ENCODE measurements around the gene FAF2.

The FAF2 gene

GRCh38 chr5:176545388-176545736 lies 97.2 kb downstream of the FAF2 start:
- H3K4me1 ChIP-seq (ENCODE audit: control insufficient read depth, low read depth, low read length) = peaks cover 9% of the 10 kb centered on the region

GRCh38 chr5:176545737-176546509 lies 97.7 kb downstream of the FAF2 start:
- Histone ChIP-seq H3K4me2 (ENCODE audit: low read length) (no peak overlapping the region), H3K4me1 (ENCODE audit: control insufficient read depth, low read depth, low read length) (peaks cover 9% of the 10 kb centered on the region), H4K5ac (ENCODE audit: low read length) (no peak overlapping the region), H3K79me2 (ENCODE audit: control insufficient read depth, insufficient read depth, low read length) (no peaks in the 10 kb centered on the region), H3K18ac (ENCODE audit: low read length) (no peak overlapping the region), H2BK5ac (ENCODE audit: low read length) (no peak overlapping the region), H3K23ac (ENCODE audit: low read length) (no peak overlapping the region), H3K36me3 (ENCODE audit: control insufficient read depth, insufficient read depth, low read length) (no peaks in the 10 kb centered on the region), H2AK5ac (ENCODE audit: low read length) (no peak overlapping the region), H3K4ac (ENCODE audit: low read depth, low read length) (no peak overlapping the region), H2BK15ac (replicated peaks; ENCODE audit: low read depth) (no peak overlapping the region), H4K8ac (ENCODE audit: low read depth, low read length) (no peak overlapping the region), H3K9ac (ENCODE audit: low read length) (no peak overlapping the region), H3K27me3 (ENCODE audit: insufficient read depth, low read length, poor library complexity) (no peaks in the 10 kb centered on the region), H2BK120ac (ENCODE audit: low read depth, low read length) (no peak overlapping the region), H3K4me3 (ENCODE audit: low read length) (no peak overlapping the region), H3K56ac (ENCODE audit: low read length) (no peak overlapping the region), H3K27ac (ENCODE audit: low read depth, low read length) (no peak overlapping the region), H3K79me1 (ENCODE audit: low read length) (no peaks in the 10 kb centered on the region)
- DNase-seq = no peak
- no CpG with 5 or more reads among the region's 13 CpGs for WGBS (ENCODE audit: extremely low coverage, insufficient coverage, low lambda C conversion rate)

More at GRCh38 chr5:176545388-176545736, 97.2 kb downstream of the FAF2 start:
- no peak overlapping the region for H3K4me3 ChIP-seq (ENCODE audit: low read length)
- no peak overlapping the region for H3K27ac ChIP-seq (ENCODE audit: low read depth, low read length)
- H2BK120ac ChIP-seq (ENCODE audit: low read depth, low read length) = no peak overlapping the region
- no peak overlapping the region for H2BK5ac ChIP-seq (ENCODE audit: low read length)
- H3K4me2 ChIP-seq (ENCODE audit: low read length) = no peak overlapping the region
- no peaks in the 10 kb centered on the region for H3K79me1 ChIP-seq (ENCODE audit: low read length)
- no peak overlapping the region for H4K5ac ChIP-seq (ENCODE audit: low read length)
- no CpG with 5 or more reads among the region's 6 CpGs for WGBS (ENCODE audit: extremely low coverage, insufficient coverage, low lambda C conversion rate)
- H3K4ac ChIP-seq (ENCODE audit: low read depth, low read length) = no peak overlapping the region
- no peaks in the 10 kb centered on the region for H3K27me3 ChIP-seq (ENCODE audit: insufficient read depth, low read length, poor library complexity)
- H3K23ac ChIP-seq (ENCODE audit: low read length) = no peak overlapping the region
- H3K18ac ChIP-seq (ENCODE audit: low read length) = no peak overlapping the region
- no peaks in the 10 kb centered on the region for H3K36me3 ChIP-seq (ENCODE audit: control insufficient read depth, insufficient read depth, low read length)
- no peak overlapping the region for H3K9ac ChIP-seq (ENCODE audit: low read length)
- no peak overlapping the region for H4K8ac ChIP-seq (ENCODE audit: low read depth, low read length)
- no peaks in the 10 kb centered on the region for H3K79me2 ChIP-seq (ENCODE audit: control insufficient read depth, insufficient read depth, low read length)
- H3K56ac ChIP-seq (ENCODE audit: low read length) = no peak overlapping the region
- H2BK15ac ChIP-seq (replicated peaks; ENCODE audit: low read depth) = no peak overlapping the region
- DNase-seq = no peak
- no peak overlapping the region for H2AK5ac ChIP-seq (ENCODE audit: low read length)

- no peaks in the 10 kb centered on the region for H3K36me3 ChIP-seq (ENCODE audit: control insufficient read depth, insufficient read depth, low read length)
- no peak overlapping the region for H3K18ac ChIP-seq (ENCODE audit: low read length)
- H3K56ac ChIP-seq (ENCODE audit: low read length) = no peak overlapping the region
- no peak overlapping the region for H2BK120ac ChIP-seq (ENCODE audit: low read depth, low read length)
- WGBS (ENCODE audit: extremely low coverage, insufficient coverage, low lambda C conversion rate) = no CpG with 5 or more reads among the region's 8 CpGs
- H2AK5ac ChIP-seq (ENCODE audit: low read length) = no peak overlapping the region
- H4K8ac ChIP-seq (ENCODE audit: low read depth, low read length) = no peak overlapping the region
- H3K4me2 ChIP-seq (ENCODE audit: low read length) = no peak overlapping the region
- H3K79me2 ChIP-seq (ENCODE audit: control insufficient read depth, insufficient read depth, low read length) = no peaks in the 10 kb centered on the region
- no peaks in the 10 kb centered on the region for H3K27me3 ChIP-seq (ENCODE audit: insufficient read depth, low read length, poor library complexity)
- no peak overlapping the region for H4K5ac ChIP-seq (ENCODE audit: low read length)
- no peak overlapping the region for H3K9ac ChIP-seq (ENCODE audit: low read length)
- no peaks in the 10 kb centered on the region for H3K4me1 ChIP-seq (ENCODE audit: control insufficient read depth, low read depth, low read length)
- H2BK5ac ChIP-seq (ENCODE audit: low read length) = no peak overlapping the region
- no peak overlapping the region for H2BK15ac ChIP-seq (replicated peaks; ENCODE audit: low read depth)
- no peak overlapping the region for H3K27ac ChIP-seq (ENCODE audit: low read depth, low read length)
- H3K79me1 ChIP-seq (ENCODE audit: low read length) = no peaks in the 10 kb centered on the region
- H3K4me3 ChIP-seq (ENCODE audit: low read length) = no peak overlapping the region
- no peak overlapping the region for H3K23ac ChIP-seq (ENCODE audit: low read length)
- H3K4ac ChIP-seq (ENCODE audit: low read depth, low read length) = no peak overlapping the region
- no peak for DNase-seq
Observed at GRCh38 chr5:176547802-176548201, 99.6 kb downstream of the FAF2 start.

GRCh38 chr5:176548967-176549444 lies 100.8 kb downstream of the FAF2 start, which contains the start of gene CDHR2:
CDHR2 (plus strand) TSS chr5:176549342; CDS start chr5:176565353, 16,011 bp downstream.
- Histone ChIP-seq H2AK5ac (ENCODE audit: low read length) (no peak within 1 kb of the TSS), H3K36me3 (ENCODE audit: control insufficient read depth, insufficient read depth, low read length) (no peaks in the 10 kb centered on the region), H3K9ac (ENCODE audit: low read length) (no peak within 1 kb of the TSS), H3K23ac (ENCODE audit: low read length) (no peak within 1 kb of the TSS), H2BK120ac (ENCODE audit: low read depth, low read length) (no peak within 1 kb of the TSS), H4K5ac (ENCODE audit: low read length) (no peak within 1 kb of the TSS), H4K8ac (ENCODE audit: low read depth, low read length) (no peak within 1 kb of the TSS), H3K27ac (ENCODE audit: low read depth, low read length) (no peak within 1 kb of the TSS), H3K79me1 (ENCODE audit: low read length) (no peaks in the 10 kb centered on the region), H3K4me1 (ENCODE audit: control insufficient read depth, low read depth, low read length) (no peaks in the 10 kb centered on the region), H2BK5ac (ENCODE audit: low read length) (no peak within 1 kb of the TSS), H3K56ac (ENCODE audit: low read length) (no peak within 1 kb of the TSS), H3K27me3 (ENCODE audit: insufficient read depth, low read length, poor library complexity) (no peaks in the 10 kb centered on the region), H3K4me2 (ENCODE audit: low read length) (no peak within 1 kb of the TSS), H2BK15ac (replicated peaks; ENCODE audit: low read depth) (no peak within 1 kb of the TSS), H3K4me3 (ENCODE audit: low read length) (no peak within 1 kb of the TSS), H3K18ac (ENCODE audit: low read length) (no peak within 1 kb of the TSS), H3K79me2 (ENCODE audit: control insufficient read depth, insufficient read depth, low read length) (no peaks in the 10 kb centered on the region), H3K4ac (ENCODE audit: low read depth, low read length) (no peak within 1 kb of the TSS)
- WGBS (ENCODE audit: extremely low coverage, insufficient coverage, low lambda C conversion rate) = no CpG with 5 or more reads among the region's 18 CpGs
- no peak for DNase-seq

- H4K8ac ChIP-seq (ENCODE audit: low read depth, low read length) = no peak overlapping the region
- no peak overlapping the region for H2BK120ac ChIP-seq (ENCODE audit: low read depth, low read length)
- H3K4me3 ChIP-seq (ENCODE audit: low read length) = no peak overlapping the region
- H3K27ac ChIP-seq (ENCODE audit: low read depth, low read length) = no peak overlapping the region
- H3K23ac ChIP-seq (ENCODE audit: low read length) = no peak overlapping the region
- H3K9ac ChIP-seq (ENCODE audit: low read length) = no peak overlapping the region
- H2AK5ac ChIP-seq (ENCODE audit: low read length) = no peak overlapping the region
- no peak overlapping the region for H3K4ac ChIP-seq (ENCODE audit: low read depth, low read length)
- no peaks in the 10 kb centered on the region for H3K79me2 ChIP-seq (ENCODE audit: control insufficient read depth, insufficient read depth, low read length)
- DNase-seq = no peak
- H2BK15ac ChIP-seq (replicated peaks; ENCODE audit: low read depth) = no peak overlapping the region
- H3K79me1 ChIP-seq (ENCODE audit: low read length) = no peaks in the 10 kb centered on the region
- H3K27me3 ChIP-seq (ENCODE audit: insufficient read depth, low read length, poor library complexity) = no peaks in the 10 kb centered on the region
- no CpG with 5 or more reads among the region's 7 CpGs for WGBS (ENCODE audit: extremely low coverage, insufficient coverage, low lambda C conversion rate)
- no peak overlapping the region for H4K5ac ChIP-seq (ENCODE audit: low read length)
- H2BK5ac ChIP-seq (ENCODE audit: low read length) = no peak overlapping the region
- no peak overlapping the region for H3K56ac ChIP-seq (ENCODE audit: low read length)
- no peaks in the 10 kb centered on the region for H3K4me1 ChIP-seq (ENCODE audit: control insufficient read depth, low read depth, low read length)
- no peak overlapping the region for H3K4me2 ChIP-seq (ENCODE audit: low read length)
- no peaks in the 10 kb centered on the region for H3K36me3 ChIP-seq (ENCODE audit: control insufficient read depth, insufficient read depth, low read length)
- no peak overlapping the region for H3K18ac ChIP-seq (ENCODE audit: low read length)
Observed at GRCh38 chr5:176549871-176550270, 101.7 kb downstream of the FAF2 start.
